Neural cell (in vitro differentiated cells): Measurements from ENCODE around the gene ZNF473. TPM values are rescaled to one million over a fixed set of nuclear protein-coding genes. Genes with fewer than 3 reads are reported as not detected.

Experiments
- H2AFZ ChIP-seq: fragments of 200-600, 300-800 bp; sonication (generic), shearing (Covaris generic); 2 replicates; pipeline ENCODE4 v1.6.0; 2014; ENCODE audit warnings: low read depth, mild to moderate bottlenecking, antibody characterized with exemption, low read length, moderate library complexity
- H3F3A ChIP-seq: fragments of 200-600 bp; shearing (Covaris generic); 2 replicates; pipeline ENCODE4 v1.6.1; 2016; ENCODE audit warnings: mild to moderate bottlenecking, moderate library complexity, mixed read lengths, antibody characterized with exemption, low read length; ENCODE audit not compliant: insufficient read depth, poor library complexity, severe bottlenecking
- H3K27ac ChIP-seq: fragments of 200-600, 300-800 bp; sonication (generic), shearing (Covaris generic); 2 replicates; pipeline ENCODE4 v1.5.1; 2014; ENCODE audit warnings: mild to moderate bottlenecking, low read length, moderate library complexity
- H3K27me3 ChIP-seq: fragments of 300-800, 200-600 bp; sonication (generic), shearing (Covaris generic); 2 replicates; pipeline ENCODE4 v1.6.0; 2014; ENCODE audit warnings: mild to moderate bottlenecking, low read depth, low read length, moderate library complexity; ENCODE audit not compliant: insufficient read depth
- H3K36me3 ChIP-seq: fragments of 300-800, 200-600 bp; sonication (generic), shearing (Covaris generic); 2 replicates; pipeline ENCODE4 v1.5.1; 2014; ENCODE audit warnings: mild to moderate bottlenecking, antibody characterized with exemption, low read length, moderate library complexity; ENCODE audit not compliant: insufficient read depth
- H3K4me2 ChIP-seq: fragments of 300-800, 200-600 bp; sonication (generic), shearing (Covaris generic); 2 replicates; pipeline ENCODE4 v1.6.0; 2014; ENCODE audit warnings: mild to moderate bottlenecking, low read length
- H3K4me3 ChIP-seq: fragments of 300-800, 200-600 bp; sonication (generic), shearing (Covaris generic); 2 replicates; pipeline ENCODE4 v1.5.1; 2014; ENCODE audit warnings: mild to moderate bottlenecking, low read length, moderate library complexity
- H3K79me2 ChIP-seq: fragments of 200-600 bp; shearing (Covaris generic); replicated peaks from 2 replicates; pipeline ENCODE4 v1.6.0; 2014; ENCODE audit warnings: mild to moderate bottlenecking, low read length, moderate library complexity; ENCODE audit not compliant: insufficient read depth
- H3K9ac ChIP-seq: fragments of 300-800, 200-600 bp; sonication (generic), shearing (Covaris generic); 2 replicates; pipeline ENCODE4 v1.6.1; 2016; ENCODE audit warnings: mild to moderate bottlenecking, low read length, mixed read lengths
- H3K9me2 ChIP-seq: fragments of 200-600 bp; shearing (Covaris generic); 2 replicates; pipeline ENCODE4 v1.6.1; 2016; ENCODE audit warnings: mild to moderate bottlenecking, low read length, mixed read lengths; ENCODE audit not compliant: insufficient read depth
- H3K9me3 ChIP-seq: fragments of 200-600, 300-800 bp; sonication (generic), shearing (Covaris generic); 2 replicates; pipeline ENCODE4 v1.6.1; 2016; ENCODE audit warnings: mild to moderate bottlenecking, mixed run types, low read length, moderate library complexity, mixed read lengths
- H4K20me1 ChIP-seq: fragments of 200-600 bp; shearing (Covaris generic); 2 replicates; pipeline ENCODE4 v1.6.1; 2016; ENCODE audit warnings: mild to moderate bottlenecking, mixed run types; ENCODE audit not compliant: insufficient read depth
- CTCF ChIP-seq: fragments of 450-650 bp; IDR thresholded peaks from 2 replicates; pipeline ENCODE4 v1.5.1; 2014; ENCODE audit warnings: antibody characterized with exemption, mild to moderate bottlenecking, moderate library complexity; ENCODE audit not compliant: poor library complexity, severe bottlenecking
- EP300 ChIP-seq: fragments of 450-650 bp; conservative IDR thresholded peaks from 2 replicates; pipeline ENCODE4 v1.6.1; 2014; ENCODE audit warnings: antibody characterized with exemption, mild to moderate bottlenecking, moderate library complexity; ENCODE audit not compliant: poor library complexity, severe bottlenecking
- EZH2 ChIP-seq: fragments of 200-600, 300-800 bp; shearing (Covaris generic), sonication (generic); IDR thresholded peaks from 2 replicates; pipeline ENCODE4 v1.6.1; 2014; ENCODE audit warnings: antibody characterized with exemption, low read length, borderline replicate concordance, mild to moderate bottlenecking; ENCODE audit not compliant: insufficient read depth, poor library complexity, severe bottlenecking
- MXI1 ChIP-seq: fragments of 450-650 bp; conservative IDR thresholded peaks from 2 replicates; pipeline ENCODE4 v1.6.1; 2014; ENCODE audit warnings: antibody characterized with exemption, mild to moderate bottlenecking; ENCODE audit not compliant: poor library complexity, severe bottlenecking
- POLR2AphosphoS5 ChIP-seq: IDR thresholded peaks from 2 replicates; pipeline ENCODE4 v1.6.1; 2012
- RAD21 ChIP-seq: fragments of 450-650 bp; conservative IDR thresholded peaks from 2 replicates; pipeline ENCODE4 v1.6.1; 2014; ENCODE audit warnings: antibody characterized with exemption, mild to moderate bottlenecking, moderate library complexity
- REST ChIP-seq: IDR thresholded peaks from 2 replicates; pipeline ENCODE4 v1.6.1; 2012; ENCODE audit warnings: borderline replicate concordance
- SMC3 ChIP-seq: fragments of 450-650 bp; conservative IDR thresholded peaks from 2 replicates; pipeline ENCODE4 v1.6.1; 2014; ENCODE audit warnings: antibody characterized with exemption, mild to moderate bottlenecking, moderate library complexity; ENCODE audit not compliant: poor library complexity
- TAF1 ChIP-seq: IDR thresholded peaks from 2 replicates; pipeline ENCODE4 v1.6.1; 2012; ENCODE audit warnings: low read depth
- polyA plus RNA-seq: library from polyadenylated mRNA; depleted of rRNA; stranded (reverse); fragments of >200 nt; gene quantifications from 2 replicates; pipeline ENCODE4 v1.2.3, GENCODE V29; 2014

Gene ZNF473
- polyA plus RNA-seq, 1 donor from 2014 or later: 8.4 TPM

- H3K4me2 ChIP-seq: no peak overlapping the region
- H2AFZ ChIP-seq: no peak overlapping the region
- H4K20me1 ChIP-seq: no peaks in the 10 kb centered on the region
- H3K9ac ChIP-seq: no peak overlapping the region
- no peak overlapping the region for H3K27ac ChIP-seq
- no peaks in the 10 kb centered on the region for H3K9me3 ChIP-seq
- no peak overlapping the region for H3K4me3 ChIP-seq
- H3K36me3 ChIP-seq: no peaks in the 10 kb centered on the region
- no peaks in the 10 kb centered on the region for H3K27me3 ChIP-seq
- H3K9me2 ChIP-seq: no peaks in the 10 kb centered on the region
- H3F3A ChIP-seq: no peaks in the 10 kb centered on the region
- TF ChIP-seq CTCF (no peak), RAD21 (no peak), SMC3 (no peak), POLR2AphosphoS5 (no peak), EP300 (no peak), EZH2 (no peak), MXI1 (no peak), TAF1 (no peak), REST (no peak)
- H3K79me2 ChIP-seq: no peaks in the 10 kb centered on the region
These were observed 9.5 kb upstream of the ZNF473 start for GRCh38 chr19:50016225-50016807.

GRCh38 chr19:50020481-50020880 lies 5.3 kb upstream of the ZNF473 start:
- TF ChIP-seq MXI1: no peak
- no peak for TF ChIP-seq SMC3
- no peak for TF ChIP-seq REST
- no peak for TF ChIP-seq EP300
- TF ChIP-seq CTCF: no peak
- TF ChIP-seq RAD21: no peak
- no peak for TF ChIP-seq TAF1
- Histone ChIP-seq H3K27me3 (no peaks in the 10 kb centered on the region), H2AFZ (no peak overlapping the region), H3F3A (no peaks in the 10 kb centered on the region), H3K4me3 (no peak overlapping the region), H3K9me3 (no peaks in the 10 kb centered on the region), H3K36me3 (no peaks in the 10 kb centered on the region), H3K4me2 (no peak overlapping the region), H3K9me2 (no peaks in the 10 kb centered on the region), H3K27ac (no peak overlapping the region), H3K79me2 (peaks cover 15% of the 10 kb centered on the region), H3K9ac (no peak overlapping the region), H4K20me1 (no peaks in the 10 kb centered on the region)
